GM21529 (cell line): Measurements from ENCODE around the gene PROP1.
A peak's percentile ranks its signal among the peaks of the same experiment; 100 is the strongest.
"Not testable (repeated sequence)": the region's sequence is repeated elsewhere in the genome, so short reads cannot be mapped to it uniquely, and the experiment has no call there.

Experiments used
- ATAC-seq: cut with Tn5 transposase; IDR thresholded peaks from one replicate; pipeline ENCODE4 v1.9.1; 2021; ENCODE audit not compliant: unreplicated experiment

Gene PROP1

DNA sequence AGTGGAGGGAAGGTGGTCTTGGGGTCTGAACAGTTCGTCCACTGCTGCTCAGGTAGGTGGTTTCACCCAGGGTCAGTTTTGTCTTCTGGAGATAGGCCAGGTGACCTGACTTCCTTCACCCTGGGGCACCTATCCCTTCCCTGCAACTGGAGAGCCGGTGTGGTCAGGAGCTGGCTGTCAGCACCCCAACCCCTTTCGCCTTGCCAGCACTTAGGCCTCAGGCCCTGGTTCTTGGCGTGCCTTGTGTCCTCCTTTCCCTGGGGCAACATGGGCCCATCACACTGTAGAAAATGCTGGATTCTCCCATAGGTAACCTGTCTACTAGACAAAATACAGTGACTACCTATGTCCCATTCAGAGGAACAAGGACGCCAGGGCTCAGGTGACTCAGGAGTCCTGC lies 13.1 kb downstream of the PROP1 start:
- no peak for ATAC-seq

DNA sequence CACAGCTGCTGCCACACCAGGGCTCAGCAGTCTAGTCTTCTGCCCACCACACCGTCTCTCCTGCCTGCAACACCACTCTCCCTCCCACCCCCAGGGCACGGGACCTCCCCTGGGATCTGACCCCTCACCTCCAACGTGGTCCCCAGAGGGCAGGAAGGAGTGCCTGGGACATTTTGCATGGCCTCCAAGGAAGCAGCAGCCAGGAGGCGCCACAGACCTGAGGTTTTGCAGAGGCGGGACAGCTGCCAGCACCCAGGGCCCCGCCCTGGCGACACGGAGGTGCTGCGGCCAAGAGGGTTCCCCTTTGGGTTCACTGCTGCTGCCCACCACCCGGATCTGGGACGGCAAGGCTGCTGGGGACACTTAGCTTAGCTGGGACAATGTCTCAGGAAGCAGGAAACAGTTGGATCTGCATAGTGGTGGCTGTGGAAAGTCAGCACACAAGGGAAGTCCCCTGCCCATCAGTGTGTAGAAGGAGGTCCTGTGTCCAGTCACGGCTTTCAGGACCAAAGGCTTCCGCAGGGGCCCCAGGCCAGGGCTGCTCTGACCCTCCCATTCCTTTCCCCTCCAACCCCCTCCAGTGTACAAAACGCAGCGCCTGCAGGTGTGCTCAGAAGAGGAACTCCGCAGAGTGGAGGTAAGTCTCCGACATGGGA lies 13.8 kb downstream of the PROP1 start:
- no peak for ATAC-seq

DNA sequence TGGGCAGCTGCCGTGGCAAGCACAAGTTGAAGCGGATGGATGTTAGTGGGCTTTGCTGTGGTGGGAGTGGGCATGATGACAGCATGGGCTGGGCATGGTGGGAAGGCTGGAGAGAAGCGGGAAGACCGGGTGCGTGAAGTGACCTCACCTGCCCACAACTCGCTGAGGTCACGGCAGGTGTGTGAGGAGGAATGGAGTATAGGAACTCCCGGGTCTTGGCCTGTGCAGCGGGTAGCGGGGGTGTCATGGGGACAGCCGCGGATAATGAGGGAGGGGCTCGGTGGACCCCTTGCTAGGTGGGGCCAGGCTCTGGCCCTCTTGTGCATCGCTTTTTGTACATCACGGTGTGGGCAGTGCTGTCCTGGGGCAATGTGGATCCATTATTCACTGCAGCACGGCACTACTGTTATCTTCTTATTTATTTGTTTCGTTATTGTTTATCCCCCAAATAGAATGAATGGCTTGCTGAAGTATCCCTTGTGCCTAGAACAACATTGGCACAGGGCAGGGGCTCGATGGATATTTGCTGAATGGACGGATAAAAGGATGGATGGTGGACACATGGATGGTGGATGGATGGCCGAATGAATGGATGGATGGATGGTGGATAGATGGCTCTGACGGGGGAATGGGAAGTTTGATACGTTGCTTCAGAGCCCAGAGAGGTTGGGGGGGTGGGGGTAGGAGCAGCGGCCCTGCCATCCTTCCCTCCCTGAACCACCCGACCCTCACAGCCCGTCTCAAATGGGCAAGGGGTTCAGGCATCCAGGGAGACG lies 14.6 kb downstream of the PROP1 start:
- no peak for ATAC-seq

DNA sequence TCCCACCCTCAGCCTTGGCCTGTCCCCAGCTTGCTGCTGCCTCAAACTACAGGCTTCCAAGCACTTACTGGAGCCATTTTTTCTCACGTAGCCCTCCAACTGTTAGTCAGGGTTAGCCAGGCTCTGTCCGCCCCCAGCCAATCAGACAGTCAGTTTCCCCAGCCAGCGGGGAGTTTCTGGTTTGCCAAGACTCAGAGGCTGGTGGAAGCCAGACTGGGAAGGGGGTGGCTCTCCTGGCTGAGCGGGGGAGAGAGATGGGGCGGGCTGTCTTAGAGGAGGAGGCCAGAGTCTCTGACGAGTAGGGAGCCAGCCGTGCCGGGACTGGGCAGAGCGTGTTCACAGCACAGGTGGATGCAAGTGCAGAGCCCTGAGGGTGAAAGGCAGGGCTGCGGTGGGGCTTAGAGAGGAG lies 15.3 kb downstream of the PROP1 start:
- no peak for ATAC-seq

DNA sequence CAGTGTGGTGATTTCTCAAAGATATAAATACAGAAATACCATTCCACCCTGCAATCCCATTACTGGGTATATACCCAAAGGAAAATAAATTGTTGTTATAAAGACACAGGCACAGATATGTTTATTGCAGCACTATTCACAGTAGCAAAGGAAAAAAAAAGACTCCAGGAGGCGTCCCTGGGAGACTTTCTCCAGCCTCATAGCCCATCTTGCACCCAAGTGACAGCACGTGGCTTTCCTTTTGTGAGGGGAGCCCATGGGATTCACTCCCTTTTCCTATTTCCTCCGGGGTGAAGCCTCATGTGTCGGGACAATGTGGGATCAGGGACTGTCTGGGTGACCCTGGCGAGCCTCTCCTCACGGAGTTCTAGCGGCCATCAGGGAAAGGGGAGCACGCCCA lies 18.4 kb downstream of the PROP1 start:
- not testable (repeated sequence) for ATAC-seq

DNA sequence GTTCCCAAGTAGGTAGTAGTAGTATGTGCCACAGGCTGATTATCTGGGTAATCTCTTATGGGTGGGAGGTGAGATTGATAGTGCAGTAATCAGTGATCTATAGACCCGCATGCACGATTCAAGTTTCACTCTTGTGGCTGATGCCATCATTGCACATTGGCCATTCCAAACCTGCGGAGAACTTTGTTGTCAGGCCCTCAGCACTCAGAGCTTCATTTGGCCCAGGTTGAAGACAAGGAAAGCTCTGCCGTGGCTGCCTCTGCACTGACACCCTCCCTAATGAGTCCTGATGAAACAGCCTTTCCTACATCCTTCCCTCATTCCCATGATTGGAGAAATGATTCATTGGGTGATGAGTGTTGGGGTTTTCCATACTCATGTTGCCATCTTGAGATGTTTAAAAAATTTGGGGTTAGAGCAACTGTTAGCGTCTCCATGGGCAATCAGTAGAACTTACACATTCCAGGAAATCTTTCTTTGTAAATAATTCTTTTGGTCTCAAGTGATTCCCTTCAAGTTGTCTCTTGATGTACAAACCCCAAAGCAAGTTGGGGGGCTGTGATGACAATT lies 22.9 kb downstream of the PROP1 start:
- no peak for ATAC-seq

DNA sequence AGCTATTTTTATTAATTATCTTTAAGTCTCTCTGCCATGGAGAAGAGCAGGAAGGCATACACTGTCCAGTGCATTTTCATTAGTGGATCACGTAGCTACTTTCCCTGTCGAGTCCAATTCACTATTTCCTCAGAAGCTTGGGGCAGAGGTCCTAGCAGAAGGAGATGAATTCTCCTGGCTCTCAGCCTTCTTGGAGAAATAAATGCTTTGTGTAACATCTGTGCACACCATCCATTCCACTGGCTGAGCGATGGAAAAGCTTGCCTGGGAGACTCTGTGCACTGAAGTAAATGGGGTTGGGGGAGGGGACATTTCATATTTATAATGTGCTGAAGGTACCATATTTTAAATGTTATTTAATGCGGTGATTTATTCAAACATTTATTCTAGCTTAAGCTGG lies 23.4 kb downstream of the PROP1 start:
- no peak for ATAC-seq

DNA sequence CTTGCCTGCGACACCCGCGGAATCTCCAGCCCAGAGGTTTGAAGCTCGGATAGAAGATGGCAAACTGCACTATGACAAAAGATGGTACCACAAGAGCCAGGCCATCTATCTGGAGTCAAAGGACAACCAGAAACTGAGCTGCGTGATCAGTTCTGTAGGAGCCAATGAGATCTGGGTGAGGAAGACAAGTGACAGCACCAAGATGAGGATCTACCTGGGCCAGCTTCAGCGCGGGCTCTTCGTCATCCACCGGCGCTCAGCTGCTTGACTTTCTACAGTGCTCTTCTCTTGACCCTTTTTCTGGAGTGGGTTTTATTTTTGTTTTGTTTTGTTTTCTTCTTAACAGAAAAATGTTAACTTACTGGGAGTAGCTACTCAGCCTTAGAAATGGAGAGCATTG lies 24.0 kb downstream of the PROP1 start:
- ATAC-seq, result not testable (repeated sequence)

DNA sequence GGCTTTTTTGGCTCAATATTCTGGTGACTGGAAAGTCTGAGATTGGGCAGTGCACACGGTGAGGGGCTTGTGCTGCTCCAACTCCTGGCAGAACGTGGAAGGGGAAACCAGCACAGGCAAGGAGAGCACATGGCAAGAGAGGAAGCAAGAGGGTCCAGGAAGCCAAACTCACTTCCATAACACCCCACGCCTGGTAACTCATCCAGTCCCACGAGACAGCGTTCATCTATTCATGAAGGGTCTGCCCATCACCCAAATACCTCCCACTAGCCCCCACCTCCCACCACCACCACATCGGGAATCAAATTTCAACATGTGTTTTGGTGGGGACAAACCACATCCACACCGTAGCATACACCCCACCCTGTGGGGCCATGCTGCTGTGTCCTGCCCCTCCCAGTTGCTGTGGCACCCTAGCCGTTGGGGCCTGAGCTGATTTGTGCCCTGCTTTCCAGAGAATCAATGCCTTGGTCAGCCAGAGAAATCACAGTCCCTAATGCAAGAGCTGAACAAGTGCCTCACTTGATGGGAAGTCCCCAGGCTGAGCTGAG lies 27.3 kb downstream of the PROP1 start:
- ATAC-seq, result no peak

DNA sequence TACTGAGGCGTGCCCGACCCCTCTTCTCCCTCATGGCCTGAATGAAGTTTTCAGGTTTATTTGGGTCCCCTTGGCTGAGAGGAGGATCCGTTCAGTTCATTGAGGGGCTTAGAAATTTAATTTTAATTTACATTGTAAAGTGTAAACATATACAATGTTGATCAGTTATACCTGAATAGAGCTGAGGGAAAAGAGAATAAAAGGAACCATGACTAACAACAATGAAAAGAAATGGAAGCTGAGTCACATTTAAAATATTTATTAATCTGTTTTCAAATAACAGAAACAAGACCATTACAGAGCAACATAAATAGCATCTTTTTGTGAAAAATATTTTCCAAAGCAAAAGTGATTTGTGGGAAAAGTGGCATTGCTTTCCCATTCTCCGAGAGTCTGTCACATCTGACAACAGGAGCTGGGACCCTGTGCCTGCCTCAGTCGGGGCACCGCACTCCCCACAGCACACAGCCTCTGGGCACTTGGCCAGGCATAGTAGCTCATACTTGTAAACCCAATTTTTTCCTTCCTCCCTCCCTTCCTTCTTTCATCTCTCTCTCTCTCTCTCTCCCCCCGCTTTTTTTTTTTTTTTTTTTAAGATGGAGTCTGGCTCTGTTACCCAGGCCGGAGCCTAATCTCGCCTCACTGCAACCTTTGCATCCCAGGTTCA lies 28.7 kb downstream of the PROP1 start:
- ATAC-seq, result no peak

DNA sequence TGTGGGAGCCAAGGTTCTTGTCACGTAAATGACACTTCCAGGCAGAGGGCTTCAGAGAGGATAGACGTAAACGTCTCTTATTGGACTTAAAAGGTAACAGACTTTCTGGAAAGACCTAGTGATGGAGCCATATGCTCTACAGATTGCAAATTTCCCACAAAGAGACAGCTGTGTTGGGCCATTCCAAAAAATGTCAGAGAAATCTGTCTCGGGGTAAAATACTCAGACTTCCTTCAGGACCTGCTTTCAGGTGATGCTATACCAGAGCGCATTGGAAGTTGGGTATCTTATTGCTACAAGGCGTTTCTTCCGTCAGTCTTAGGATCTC lies 29.2 kb downstream of the PROP1 start:
- ATAC-seq, result no peak

DNA sequence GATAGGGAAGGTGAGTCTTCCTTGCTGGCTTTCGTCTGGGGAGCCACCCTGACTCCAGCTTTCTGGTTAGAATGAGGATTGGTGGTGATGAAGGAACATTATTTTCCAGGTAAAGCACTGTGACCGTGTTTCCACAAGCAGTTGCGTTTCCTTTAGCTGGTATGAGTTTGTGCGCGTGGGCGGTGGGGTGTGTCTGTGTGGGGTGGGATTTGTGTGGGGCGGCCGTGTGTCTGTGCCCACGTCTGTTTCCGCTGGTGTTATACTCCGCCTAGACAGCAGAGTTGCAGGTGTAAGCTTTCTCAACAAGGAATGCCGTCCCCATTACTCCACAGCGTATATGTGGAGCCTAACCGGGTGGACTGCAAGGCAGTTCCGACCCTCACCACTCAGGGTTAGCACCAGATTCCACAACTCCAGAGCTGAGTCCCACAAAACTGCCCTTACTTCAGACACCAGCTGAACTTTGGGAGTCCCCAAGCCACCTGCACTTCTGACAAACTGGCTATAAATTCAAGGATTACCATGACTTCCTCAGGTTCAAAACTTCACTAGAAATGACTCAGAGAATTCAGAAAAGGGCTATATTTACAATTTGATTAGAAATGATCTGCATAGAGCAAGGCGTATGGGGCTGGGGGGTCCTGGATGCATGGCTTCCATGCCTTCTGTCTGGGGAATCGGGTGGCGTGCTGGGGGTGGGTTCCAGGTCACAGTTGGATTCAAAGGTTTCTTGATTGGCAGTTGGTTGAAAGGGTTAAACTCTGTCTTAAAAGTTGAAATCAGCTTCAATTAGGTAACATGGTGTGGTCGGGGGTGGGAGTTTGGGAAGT lies 29.8 kb downstream of the PROP1 start:
- no peak for ATAC-seq

DNA sequence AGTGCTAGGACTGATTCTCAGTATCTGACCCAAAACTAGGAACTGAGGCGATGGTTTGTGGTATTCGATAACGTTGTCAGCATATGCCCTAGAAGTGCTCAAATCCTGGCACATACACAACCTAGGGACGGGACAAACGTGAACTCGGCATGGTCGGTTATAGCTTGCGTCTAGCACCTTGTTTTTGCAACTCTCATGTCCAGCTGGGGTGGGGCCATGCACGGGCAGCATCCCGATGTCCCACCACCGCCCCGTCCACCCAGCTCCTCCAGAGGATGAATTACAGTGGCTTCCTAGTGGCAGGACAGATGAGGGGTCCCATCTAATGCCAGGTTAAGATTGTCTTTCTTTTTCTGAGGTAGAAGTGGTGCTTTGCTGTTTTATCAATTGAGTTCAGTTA lies 31.6 kb downstream of the PROP1 start:
- no peak for ATAC-seq

DNA sequence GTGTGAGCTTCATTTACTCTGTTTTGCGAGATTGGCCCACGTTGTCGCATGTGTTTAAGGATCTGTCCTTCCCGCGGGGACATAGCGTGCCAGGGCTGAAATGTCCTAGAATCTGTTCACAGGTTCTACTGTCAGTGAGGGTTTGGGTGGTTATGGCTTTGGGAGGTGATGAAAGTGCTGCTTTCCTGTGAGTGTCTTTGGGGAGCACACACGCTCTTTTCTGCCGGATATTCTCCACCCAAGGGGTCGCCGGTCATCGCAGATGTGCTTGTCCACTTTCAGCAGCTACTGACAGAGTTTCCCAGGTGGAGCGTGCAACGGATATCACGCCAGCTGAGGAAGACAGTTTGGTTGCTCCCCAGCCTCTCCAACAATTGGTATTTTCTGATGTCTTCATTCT lies 32.1 kb downstream of the PROP1 start:
- ATAC-seq, result no peak

DNA sequence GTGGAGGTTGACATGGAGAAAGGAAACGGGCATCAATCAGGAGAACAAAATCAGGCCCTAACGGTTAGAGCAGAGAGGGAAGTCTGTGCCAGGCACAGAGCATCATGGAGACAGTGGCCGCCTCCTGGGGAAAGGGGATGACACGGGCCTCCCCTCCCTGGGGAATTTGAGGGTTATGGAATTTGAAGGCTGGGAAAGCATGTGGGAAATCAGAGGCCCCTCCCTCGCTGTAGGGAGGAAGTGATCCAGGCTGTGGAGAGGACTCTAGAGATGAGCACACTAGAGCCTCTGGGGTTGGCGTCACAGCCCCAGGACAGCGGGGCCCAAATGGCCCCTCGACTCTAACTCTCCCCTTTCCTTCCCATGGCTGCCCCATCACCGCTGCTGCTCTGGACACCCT lies 36.7 kb downstream of the PROP1 start:
- ATAC-seq, result no peak

DNA sequence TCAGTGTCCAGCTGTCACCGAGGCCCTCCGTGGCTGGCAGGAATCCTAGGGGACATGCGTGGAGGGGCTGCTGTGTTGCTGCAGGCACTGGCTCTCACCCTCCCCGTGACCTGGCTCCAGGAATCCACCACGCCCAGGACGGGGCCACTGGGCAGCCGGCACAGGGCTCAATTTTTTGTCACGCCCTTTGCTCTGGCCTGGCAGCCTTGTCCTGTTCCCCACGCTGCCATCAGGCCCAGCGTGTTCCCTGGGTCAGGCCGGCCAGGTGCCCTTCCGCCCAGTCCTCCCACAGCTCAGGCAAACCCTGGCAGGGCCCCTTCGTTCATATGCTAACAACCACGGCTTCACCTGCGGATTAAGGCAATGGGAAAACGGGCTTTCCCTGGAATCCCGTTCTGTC lies 37.3 kb downstream of the PROP1 start:
- ATAC-seq, result no peak

DNA sequence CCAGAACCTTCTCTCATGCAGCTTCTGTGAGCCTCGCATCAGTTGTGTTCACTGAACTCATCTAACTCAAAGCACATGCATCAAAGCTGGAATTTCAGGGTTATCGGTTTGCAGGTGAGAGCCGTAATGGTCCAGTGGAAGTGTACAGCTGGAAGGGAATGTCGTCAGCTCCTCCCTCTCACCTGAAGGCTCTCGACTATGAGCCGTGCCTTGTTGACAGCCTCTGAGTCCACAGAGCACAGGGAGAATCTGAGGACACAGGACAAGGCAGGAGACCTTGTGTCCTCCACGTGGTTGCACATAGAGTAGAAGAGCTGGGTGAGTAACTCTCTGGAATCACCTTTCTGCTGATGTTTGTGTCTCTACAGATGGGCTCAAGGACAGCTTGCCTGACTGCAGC lies 38.8 kb downstream of the PROP1 start:
- no peak for ATAC-seq

DNA sequence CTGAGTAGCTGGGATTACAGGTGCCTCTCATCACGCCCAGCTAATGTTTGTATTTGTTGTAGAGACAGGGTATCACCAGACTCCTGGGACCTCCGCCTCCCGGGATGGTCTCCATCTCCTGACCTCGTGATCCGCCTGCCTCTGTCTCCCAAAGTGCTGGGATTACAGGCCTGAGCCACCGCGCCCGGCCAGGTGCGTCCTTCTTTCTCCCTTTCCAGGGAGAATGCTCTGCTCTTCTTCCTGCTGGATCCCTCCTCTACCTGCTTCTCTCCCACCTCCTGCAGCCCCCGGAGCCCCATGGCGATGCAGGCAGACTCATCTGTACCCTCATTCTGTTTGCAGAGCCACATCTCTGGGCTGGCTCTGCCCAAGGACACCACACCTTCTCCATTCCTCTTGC lies 42.9 kb downstream of the PROP1 start:
- not testable (repeated sequence) for ATAC-seq

DNA sequence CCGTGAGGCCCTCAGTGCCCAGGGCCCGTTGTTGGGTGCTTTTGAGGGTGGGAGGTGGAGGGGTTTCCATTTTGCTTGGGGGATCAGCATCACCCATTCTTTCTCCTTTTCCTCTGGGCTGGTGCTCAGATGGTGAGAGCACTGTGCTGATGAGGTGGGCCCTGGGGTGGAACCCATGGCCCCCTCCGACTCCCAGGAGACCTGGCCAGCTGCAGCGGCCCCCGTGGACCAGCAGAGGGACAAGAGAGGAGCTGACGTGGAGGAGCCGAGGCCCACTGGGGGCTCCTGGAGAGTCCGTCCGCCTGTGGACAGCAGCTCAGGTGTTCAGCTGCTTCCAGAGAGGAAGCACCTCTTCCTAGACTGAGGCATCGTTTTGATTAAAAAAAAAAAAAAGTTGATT lies 46.4 kb downstream of the PROP1 start:
- not testable (repeated sequence) for ATAC-seq

DNA sequence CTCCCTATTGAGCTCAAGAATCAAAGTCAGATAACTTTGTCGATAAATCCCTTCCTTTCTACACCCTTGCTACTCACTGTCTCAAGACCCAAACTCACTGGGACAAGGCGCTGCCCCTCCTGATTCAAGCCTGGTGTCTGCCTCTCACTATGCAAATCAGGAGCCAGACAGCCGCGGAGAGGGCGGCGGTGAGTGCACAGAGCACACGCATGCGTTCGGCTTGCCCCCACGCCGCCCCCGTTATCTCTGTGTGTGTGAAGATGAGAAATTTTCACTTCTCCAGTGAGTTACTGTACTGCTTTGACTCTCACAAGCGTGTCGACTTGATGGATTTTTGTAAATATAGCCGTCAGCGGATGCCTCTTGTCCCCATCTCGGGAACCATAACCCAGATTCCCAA lies 47.0 kb downstream of the PROP1 start:
- ATAC-seq, result peak; percentile 76

DNA sequence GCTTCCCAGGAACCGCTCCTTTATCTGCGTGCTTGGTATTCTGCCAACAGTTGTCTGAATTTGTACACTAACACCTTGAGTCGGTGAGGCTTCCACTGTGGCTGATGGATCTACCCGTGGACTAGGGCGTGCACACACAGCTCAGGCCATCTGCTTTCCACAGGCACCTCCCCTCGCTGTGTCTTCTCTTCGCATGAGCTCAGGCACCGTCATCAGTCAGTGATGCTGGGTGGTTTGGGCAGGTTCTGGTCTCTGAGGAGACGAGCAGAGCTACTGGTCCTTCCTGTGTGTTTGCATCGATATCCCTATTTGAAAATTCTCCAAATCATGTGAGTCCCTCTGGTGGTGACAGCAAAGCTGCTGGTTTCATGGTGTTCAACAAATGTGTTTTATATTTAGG lies 48.1 kb downstream of the PROP1 start:
- ATAC-seq, result not testable (repeated sequence)
